Stimulated activated CD8-positive, alpha-beta memory T cell treated with anti-CD3 and anti-CD28 coated beads, Interleukin-7, amount 100 ng/mL, for 4 hours (primary cell): ENCODE data around the gene FGD2.
"Not testable (repeated sequence)": the region's sequence is repeated elsewhere in the genome, so short reads cannot be mapped to it uniquely, and the experiment has no call there.

ENCODE experiments used
- DNase-seq, 2 donors: peaks; one replicate each; pipeline ENCODE4 v3.0.0-alpha.2; 2020; ENCODE audit warnings: low read depth in 2 of 2

FGD2 gene

GRCh38 chr6:37038292-37039198, 33.1 kb downstream of the FGD2 start:
- no peak for DNase-seq

DNA sequence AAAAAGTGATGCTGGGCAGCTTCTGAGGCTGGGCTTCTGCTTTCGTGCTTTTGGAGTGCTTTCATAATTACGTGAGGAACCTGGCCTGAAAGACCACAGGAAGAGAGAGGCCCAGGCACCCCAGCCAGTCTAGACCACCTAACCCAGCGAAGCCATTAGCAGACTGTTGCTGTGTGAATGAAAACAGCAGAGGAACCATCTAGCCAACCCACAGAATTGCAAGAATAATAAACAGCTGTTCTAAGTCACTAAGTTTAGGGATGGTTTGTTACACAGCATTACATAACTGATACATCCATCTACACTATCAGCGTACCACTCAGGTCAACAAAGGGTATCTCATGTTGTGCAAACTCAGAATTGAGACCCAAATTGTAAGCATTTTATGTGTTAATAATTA, 34.5 kb downstream of the FGD2 start:
- DNase-seq = no peak

- DNase-seq = no peak
Observed at GRCh38 chr6:37041521-37041920, 36.1 kb downstream of the FGD2 start.

GRCh38 chr6:37042150-37042549, 36.7 kb downstream of the FGD2 start:
- DNase-seq = no peak

DNA sequence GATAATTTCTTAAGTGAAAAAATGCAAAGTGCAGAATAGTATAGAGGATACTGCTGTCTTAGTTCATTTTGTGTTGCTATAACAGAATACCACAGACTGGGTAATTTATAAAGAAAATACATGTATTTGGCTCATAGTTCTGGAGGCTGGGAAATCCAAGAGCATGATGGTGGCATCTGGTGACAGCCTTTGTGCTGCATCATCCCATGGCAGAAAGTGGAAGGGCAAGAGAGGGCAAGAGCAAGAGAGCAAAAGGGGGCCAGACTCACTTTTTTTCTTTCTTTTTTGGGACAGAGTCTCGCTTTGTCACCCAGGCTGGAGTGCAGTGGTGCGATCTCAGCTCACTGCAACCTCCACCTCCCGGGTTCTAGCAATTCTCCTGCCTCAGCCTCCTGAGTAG, 37.6 kb downstream of the FGD2 start:
- not testable (repeated sequence) for DNase-seq

- no peak for DNase-seq
Observed at GRCh38 chr6:37047346-37047688, 41.9 kb downstream of the FGD2 start.

- no peak for DNase-seq
Observed at GRCh38 chr6:37047689-37048402, 42.4 kb downstream of the FGD2 start.

GRCh38 chr6:37048403-37048850, 43.0 kb downstream of the FGD2 start:
- no peak for DNase-seq

DNA sequence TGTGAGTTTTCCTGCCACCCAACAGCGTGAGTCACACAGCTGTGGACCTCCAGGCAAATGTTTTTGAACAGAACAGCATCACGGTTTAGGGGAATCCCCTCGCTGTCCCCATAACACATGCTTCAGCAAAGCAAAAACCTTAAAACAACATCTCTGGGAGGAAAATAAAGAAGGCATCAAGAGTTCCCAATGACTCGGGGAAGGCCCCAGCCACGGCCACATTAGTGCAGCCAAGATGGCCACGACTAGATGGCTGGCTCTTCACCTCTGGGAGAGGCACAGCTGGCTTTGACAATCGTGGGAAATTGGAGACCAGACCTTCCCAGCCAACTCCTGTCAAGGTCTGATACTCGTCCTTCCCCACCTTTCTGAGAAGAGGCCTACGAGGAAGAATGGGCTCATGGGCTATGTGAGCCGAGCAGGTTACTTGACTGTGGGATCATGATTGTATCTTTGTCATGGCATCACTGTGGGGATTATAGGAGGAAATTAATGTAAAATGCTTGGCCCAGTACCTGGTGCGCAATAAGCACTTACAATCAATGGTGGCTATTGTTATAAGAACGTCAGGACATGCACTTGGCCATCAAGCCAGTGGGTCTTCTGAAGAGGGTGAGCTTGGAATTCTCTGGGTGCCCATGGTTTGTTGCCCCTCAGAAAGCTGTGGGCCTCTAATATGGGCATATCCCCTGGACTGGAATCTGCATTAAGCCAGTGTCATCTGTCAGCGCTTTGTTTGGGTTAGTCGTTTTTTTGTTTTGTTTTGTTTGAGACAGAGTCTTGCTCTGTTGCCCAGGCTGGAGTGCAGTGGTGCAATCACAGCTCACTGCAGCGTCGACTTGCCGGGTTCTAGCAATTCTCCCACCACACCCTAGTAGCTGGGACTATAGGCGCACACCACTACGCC, 43.6 kb downstream of the FGD2 start:
- peak; percentile 73 to 75 for DNase-seq

DNA sequence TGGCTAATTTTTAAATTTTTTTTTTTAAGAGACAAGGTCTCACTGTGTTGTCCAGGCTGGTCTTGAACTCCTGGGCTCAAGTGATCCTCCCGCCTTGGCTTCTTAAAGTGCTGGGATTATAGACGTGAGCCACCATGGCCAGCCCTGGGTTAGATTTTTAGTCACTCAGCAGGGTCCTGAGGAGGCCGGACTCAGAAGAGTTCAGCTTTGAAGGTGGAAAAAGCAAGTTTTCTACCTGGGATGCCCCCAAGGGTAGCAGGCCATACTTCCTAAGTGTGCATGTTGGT, 44.2 kb downstream of the FGD2 start:
- DNase-seq = no peak

- DNase-seq = peak; percentile 54 to 64
Observed at GRCh38 chr6:37050045-37050853, 44.8 kb downstream of the FGD2 start.

DNA sequence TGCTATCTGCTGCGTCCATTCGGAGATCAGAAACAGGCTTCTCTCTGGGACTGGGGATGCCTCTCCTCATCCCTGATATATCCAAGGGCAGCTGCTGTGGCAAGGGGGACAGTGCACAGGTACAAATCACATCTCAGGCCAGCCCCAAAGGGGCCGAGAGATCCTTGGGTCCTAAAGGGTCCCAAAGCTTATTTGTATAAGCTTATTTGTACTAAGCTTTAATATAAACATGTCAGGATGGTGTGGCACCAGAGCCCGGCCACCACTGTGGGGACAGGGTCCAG, 45.3 kb downstream of the FGD2 start:
- DNase-seq = no peak

DNA sequence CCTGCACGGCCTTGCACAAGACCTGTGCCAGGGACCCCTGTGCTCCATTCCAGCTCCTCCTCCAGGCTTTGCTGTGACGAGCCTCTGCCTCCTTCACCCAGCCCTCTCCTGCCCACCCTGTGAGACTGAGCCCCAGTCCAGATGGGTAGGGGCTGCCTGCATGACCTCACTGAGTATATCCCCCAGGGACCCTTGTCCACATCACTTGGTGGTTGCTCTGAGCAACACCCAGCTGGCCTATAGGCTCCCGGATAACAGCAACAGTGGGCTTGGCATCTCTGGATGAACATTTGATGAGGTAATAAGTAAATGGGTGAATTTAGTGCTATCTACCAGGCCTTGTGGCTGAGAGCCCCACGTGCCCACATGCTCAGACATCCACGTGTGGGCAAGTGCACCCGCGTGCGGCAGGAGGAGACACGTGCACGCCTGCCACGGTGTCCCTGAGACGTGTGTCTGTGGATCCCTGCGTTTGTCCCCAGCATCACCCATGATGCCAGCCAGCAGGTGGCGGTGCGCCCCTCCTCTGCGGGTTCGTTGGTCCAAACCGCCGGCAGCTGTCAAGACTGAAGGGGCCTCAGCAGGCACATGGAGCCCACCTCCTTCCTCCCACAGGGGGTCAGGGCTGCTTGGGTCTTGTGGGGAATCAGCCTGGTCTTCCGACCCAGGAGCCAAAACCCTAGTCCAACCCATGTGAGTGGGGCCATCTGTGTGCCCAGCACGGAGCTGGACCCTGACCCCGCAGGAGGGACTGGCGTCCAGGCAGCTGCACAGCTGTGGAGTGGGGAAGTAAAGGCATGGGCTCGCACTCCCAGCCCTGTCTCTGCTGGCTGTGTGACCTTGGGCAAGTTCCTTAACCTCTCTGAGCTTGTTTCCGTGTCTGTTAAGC, 45.9 kb downstream of the FGD2 start:
- peak; percentile 82 to 84 for DNase-seq

GRCh38 chr6:37052027-37052628, 46.7 kb downstream of the FGD2 start:
- no peak for DNase-seq

DNA sequence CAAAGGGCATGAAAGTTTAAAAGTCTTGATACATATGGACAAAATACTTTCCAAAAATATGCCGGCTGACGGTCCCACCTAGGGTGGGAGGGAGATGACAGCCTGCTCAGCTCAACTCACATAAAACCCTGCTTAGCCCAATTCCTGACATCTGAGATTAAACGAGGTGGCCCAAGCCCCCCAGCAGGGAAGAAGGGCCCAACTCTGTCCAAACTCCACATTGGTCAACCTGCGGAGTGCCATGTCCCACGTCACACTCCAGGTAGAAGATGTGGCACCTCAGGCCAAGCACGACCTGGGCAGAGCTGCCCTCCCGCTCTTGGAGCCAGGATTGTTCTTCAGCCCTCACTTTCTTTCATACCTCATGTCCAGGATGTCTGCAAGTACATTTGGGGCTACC, 48.2 kb downstream of the FGD2 start:
- no peak for DNase-seq

GRCh38 chr6:37054171-37054570, 48.7 kb downstream of the FGD2 start:
- DNase-seq = no peak

GRCh38 chr6:37054580-37054979, 49.1 kb downstream of the FGD2 start:
- no peak for DNase-seq

GRCh38 chr6:37056112-37056403, 50.6 kb downstream of the FGD2 start:
- DNase-seq = no peak

- DNase-seq = no peak
Observed at GRCh38 chr6:37056439-37057127, 51.1 kb downstream of the FGD2 start.

- no peak for DNase-seq
Observed at GRCh38 chr6:37057128-37057471, 51.6 kb downstream of the FGD2 start.
